HCT116 (cell line): ENCODE measurements around the gene TLL2.

Source experiments
- YY1 ChIP-seq: IDR thresholded peaks from 2 replicates; pipeline ENCODE4 v1.6.1; 2011; ENCODE audit warnings: low read length, low read depth, moderate library complexity, mild to moderate bottlenecking; ENCODE audit not compliant: insufficient replicate concordance; ENCODE audit errors: extremely low read depth
- TF ChIP-seq, protein P1 (sequence below): IDR thresholded peaks from 2 replicates; pipeline ENCODE4 v1.6.1; 2012

DNA sequence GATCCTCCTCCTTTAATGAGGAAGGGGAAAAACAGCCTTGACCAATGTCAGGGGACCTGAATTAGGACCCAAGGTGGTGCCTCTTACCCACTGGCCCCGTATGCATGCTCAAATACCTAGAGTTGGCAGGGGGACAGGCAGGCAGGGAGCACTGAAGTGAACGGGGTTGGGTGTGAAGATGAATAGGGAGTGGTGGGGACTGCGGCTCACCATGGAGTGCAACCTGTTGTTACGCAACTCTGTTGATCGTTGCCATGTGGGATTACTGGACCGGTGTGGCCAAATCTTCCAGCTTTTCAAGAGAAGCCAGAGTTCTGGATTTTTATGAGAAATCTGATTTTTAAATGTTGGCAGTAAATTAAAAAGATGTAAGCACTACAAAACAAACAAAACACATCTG lies 48.1 kb downstream of the TLL2 start:
- TF ChIP-seq YY1: no peak
- TF ChIP-seq, protein P1, sequence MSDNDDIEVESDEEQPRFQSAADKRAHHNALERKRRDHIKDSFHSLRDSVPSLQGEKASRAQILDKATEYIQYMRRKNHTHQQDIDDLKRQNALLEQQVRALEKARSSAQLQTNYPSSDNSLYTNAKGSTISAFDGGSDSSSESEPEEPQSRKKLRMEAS: no peak
